HG03571 (cell line): ENCODE data around the gene TSPAN12.
A peak's percentile ranks its signal among the peaks of the same experiment; 100 is the strongest.
"Not testable (repeated sequence)": the region's sequence is repeated elsewhere in the genome, so short reads cannot be mapped to it uniquely, and the experiment has no call there.

Experiments used
- ATAC-seq: cut with Tn5 transposase; IDR thresholded peaks from one replicate; pipeline ENCODE4 v1.9.1; 2021; ENCODE audit not compliant: unreplicated experiment

TSPAN12 gene

DNA sequence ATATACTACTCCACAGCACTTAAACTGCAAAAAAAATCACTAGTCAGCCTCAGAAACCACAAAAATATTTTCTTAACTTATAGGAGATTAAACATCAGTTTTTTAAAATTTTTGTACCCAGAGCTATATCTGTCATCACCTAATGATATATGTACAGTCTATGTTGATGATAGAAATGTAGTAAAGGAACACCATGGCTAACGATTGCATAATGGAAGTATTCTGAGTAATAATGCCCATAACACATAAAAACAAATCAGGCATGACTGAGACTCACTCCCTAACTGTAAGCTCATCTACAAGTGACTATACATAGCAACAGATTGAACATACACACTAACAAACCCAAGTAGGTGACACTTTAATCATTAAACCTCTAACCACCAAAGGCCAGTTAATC, 51.3 kb downstream of the TSPAN12 start:
- ATAC-seq = peak; percentile 68

DNA sequence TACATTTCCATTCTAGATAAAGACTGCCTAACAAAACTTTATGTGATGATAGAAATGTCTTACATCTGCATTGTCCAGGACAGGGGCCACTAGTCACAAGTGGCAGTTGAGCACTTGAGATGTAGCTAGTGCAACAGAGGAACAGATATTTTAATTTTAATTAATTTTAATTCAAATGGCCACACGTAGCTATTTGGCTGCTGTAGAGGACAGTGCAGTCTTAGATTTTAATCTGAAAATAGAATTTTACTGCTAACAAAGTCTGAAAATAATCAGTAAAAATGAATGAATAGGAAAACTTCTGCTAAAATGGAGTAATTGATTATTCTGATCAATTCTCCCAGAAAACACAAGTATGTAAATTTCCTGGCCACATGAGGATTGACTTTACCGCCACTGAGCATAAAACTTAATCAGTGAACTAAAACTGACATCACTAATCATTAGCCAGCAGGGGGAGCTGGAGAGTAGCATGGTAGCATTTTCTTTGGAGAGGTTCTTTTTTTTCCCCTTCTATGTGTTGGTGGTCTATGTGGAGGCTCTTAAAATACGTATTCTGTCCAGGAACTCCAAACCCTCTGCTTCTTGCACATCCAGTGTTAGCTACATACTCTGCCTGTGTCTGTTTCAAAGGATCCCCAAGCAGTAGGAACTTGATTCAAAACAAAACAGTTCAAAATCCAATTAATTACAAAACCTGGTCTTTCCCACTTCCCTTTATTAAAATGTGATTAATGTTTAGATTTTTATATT, 52.1 kb downstream of the TSPAN12 start:
- ATAC-seq = no peak

DNA sequence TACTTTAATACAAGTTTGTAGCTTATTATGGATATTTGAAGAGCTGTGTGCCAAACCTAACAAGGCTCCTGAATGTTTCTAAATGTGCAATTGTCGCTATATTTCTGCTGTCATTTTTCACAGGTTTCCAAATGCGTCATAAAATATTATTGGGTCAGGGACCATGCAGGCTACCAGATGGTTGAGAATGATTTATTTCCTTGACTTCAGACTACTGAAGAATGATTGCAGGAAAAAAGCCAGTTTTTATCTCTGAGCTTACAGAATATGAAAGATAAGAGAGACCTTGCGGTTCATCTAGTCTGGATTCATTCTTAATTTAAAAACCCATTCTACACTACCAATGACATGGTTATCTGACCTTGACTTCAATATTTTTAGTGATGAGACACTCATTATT, 55.2 kb downstream of the TSPAN12 start:
- no peak for ATAC-seq

DNA sequence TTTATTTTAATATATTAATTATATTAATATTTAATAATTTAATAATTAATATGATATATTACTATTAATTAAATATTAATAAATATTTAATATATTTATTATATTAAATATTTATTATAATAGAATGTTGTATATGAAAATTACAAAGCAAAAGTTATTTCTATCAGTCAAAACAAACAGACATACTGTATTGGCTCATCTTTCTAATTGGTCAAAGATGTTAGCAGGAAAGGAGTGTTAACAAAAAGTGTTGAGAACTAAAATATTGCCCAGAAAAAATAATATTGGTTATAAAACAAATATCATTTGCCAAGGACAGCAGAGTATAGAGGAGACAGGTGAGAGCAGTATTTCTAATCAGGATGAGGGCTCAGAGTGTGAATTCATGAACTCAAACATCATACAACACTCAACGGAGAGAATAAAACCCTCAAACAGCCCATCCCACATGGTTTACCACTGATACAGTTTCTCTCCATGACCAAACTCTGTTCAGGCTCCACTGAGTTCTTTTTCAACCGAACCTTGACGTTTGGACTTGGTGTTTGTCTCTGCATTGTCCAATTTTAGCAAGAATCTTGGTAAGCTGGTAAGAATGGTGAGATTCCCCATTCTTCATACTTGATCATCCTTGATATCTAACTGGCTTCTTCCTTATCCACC, 58.0 kb downstream of the TSPAN12 start:
- ATAC-seq = no peak

DNA sequence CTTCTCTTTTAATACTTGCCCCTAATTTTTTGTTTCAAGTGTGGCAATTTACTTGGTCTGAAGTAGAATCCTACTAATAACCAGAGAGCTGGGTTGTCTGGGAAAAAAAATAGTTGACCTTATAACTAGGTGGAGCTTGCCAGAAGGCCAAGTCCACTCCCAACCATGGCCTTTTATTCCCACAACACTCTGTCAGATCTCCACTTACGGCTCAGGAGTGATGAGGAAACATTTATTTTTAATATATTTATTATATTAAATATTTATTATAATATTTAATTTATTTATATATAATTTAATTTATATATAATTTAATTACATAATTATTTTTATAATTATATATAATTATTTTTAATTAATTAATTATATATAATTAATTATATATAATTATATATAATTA, 58.8 kb downstream of the TSPAN12 start:
- ATAC-seq = no peak

- ATAC-seq = no peak
Observed at GRCh38 chr7:120797026-120797645, 60.8 kb downstream of the TSPAN12 start.

GRCh38 chr7:120794106-120794729, 63.7 kb downstream of the TSPAN12 start:
- ATAC-seq = no peak

DNA sequence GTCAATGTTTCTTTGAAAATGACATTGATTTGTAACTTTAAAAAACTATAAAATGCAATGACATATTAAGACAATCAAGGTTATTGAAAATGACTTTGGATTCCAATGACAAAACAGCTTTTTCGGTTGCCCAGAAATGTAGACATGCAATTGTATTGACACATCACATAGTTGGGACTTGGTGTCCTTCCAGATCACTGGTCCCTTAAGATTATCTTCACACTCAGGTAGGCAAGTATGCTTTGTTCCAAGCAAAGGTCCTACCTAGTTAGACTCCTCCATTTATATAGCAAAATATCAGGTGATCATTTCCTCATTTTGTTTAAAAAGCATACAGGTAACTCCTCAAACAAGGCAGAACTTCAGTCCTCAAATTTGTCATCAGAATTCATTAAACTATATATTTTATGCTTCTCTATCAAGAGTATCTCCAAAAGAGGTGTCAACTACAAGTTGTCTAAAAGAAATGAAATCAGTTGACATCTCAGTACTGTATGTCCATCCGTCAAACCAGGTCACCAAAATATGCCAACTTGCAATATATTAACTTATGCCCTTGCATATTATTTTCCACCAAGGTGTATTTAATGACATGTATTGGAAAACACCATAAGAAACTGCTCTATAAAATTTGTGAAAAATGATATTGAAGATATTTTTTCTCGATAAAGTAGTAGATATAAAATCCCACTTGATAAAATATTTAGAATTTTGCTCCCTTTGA, 64.6 kb downstream of the TSPAN12 start:
- no peak for ATAC-seq

DNA sequence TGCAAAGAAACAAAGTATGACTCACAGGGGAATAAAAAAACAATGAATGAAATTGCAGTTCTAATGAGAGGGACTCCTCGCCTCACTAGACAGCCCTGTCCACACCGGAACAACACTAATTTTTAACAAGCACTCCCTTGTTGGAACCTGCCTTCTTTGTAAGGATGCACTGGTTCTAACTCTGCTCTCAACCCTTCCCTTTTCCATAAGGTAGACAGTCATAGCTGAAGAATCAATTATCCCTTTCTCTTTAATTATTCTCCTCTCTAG, 65.1 kb downstream of the TSPAN12 start:
- no peak for ATAC-seq

DNA sequence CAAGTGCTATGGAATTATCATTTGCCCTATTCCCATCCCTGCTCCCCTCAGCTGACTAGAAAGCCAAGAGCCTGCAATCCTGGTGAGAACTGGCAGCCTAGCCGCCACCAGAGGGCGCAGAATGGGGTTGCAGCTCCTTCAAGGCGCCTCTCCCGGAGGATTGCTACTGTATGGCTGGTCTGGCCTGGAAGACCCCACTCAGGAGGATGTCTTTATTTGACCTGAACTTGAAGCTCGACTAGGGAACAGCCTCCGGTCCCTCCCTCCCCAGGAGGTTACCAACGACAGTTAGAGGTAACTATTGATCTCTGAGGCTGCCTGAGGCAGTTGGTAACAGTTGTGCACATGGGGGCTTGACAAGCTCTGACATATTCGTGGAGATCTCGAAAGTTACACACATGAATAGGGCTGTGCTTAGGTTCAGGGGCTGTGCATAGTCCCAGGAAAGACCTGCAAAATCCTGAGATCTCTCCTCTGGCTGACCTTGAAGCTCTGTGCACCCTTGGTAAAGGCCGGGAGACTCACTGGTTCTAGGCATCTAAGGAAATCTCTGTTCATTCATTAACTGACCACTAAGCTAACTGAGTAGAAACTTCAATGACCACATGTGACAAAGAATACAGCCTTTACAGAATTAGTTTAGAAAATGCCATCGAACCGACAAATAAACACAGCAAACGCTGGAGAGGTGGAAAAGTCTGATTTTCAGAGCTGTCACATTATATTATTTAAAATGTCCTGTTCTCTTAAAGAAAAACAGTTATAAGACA, 65.7 kb downstream of the TSPAN12 start:
- ATAC-seq = peak; percentile 96

- no peak for ATAC-seq
Observed at GRCh38 chr7:120785095-120785494, 72.8 kb downstream of the TSPAN12 start.

GRCh38 chr7:120783721-120784120, 74.2 kb downstream of the TSPAN12 start:
- no peak for ATAC-seq

DNA sequence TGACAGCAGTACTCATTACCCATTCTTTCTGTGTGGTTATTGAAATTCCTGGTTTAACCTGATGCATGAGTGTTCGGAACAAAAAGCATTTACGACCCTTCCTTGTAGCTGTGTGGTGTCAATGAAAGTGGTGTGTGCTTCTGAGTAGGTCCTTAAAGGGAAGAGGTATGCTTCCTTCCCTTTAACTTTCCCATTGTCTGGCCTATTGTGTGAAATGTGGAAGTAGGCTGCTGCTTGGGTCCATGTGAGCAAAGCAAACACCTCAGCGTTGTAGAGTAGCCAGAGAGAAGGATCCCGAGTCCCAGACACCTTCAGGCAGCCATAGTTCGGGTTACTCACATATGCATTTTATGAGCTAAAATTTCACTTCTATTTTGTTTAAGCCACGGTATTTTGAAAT, 74.7 kb downstream of the TSPAN12 start:
- ATAC-seq = no peak

DNA sequence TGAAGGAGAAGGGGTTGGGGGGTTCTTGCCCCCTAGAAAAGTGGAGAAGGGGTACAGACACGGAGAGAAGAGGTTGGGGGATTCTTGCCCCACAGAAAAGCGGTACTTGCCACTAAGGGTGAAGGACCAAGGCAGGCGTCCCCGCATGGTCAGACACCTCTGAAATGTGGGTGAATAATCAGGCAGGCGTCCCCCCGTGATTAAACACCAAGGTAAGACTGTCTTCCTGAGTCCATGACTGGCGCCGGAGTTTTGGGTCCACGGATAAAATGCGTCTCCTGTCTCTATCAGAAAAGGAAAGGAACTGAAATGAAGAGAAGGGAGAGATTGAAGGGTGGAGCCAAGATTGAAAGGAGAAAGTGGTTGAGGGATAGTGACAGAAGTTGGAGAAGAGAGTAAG, 76.0 kb downstream of the TSPAN12 start:
- not testable (repeated sequence) for ATAC-seq

- no peak for ATAC-seq
Observed at GRCh38 chr7:120780938-120781337, 77.0 kb downstream of the TSPAN12 start.

GRCh38 chr7:120780451-120780850, 77.5 kb downstream of the TSPAN12 start:
- ATAC-seq = not testable (repeated sequence)

- ATAC-seq = not testable (repeated sequence)
Observed at GRCh38 chr7:120779078-120779477, 78.9 kb downstream of the TSPAN12 start.

- no peak for ATAC-seq
Observed at GRCh38 chr7:120775755-120776154, 82.2 kb downstream of the TSPAN12 start.

- ATAC-seq = no peak
Observed at GRCh38 chr7:120774481-120774880, 83.5 kb downstream of the TSPAN12 start.

- ATAC-seq = no peak
Observed at GRCh38 chr7:120770206-120770605, 87.7 kb downstream of the TSPAN12 start.

DNA sequence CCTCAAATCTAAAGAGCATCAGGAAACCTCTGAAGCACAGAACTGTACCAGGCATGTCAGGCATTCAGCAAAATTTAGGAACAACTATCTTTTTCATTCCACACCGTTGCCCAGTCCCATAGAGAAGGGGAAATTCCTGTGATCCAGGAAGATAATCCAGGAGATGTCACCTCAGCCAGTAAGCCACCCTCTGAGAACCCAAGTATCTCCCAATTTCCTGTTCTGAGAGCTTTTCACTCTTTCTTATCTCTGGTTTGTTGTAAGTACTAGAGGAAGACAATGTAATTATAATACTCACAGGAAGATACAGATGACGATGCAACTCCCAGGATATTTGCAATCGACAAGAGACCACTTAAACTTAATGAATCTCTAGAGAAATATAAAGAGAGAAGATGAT, 97.1 kb downstream of the TSPAN12 start:
- ATAC-seq = no peak
